T-helper 1 cell treated with Interleukin-12 subunit alpha and Interleukin-12 subunit beta and Interleukin-4 antibody, amounts not matched to agents 30 ng/mL and 1 ng/mL, for 36 hours (primary cell): ENCODE data around the gene ZIC2. TPM values are rescaled to one million over a fixed set of nuclear protein-coding genes. Genes with fewer than 3 reads are reported as not detected.

Source experiments
- intact Hi-C: fragments of 100-400 bp; cut with micrococcal nuclease; formaldehyde crosslinking; loops from one replicate; pipeline ENCODE4 v1.15.1; 2024
- total RNA-seq: library from RNA; stranded (reverse); gene quantifications from 2 replicates; pipeline ENCODE4 v1.2.3, GENCODE V29; 2022

The ZIC2 gene
- total RNA-seq, 1 donor from 2014 or later, result 2.1 TPM

DNA sequence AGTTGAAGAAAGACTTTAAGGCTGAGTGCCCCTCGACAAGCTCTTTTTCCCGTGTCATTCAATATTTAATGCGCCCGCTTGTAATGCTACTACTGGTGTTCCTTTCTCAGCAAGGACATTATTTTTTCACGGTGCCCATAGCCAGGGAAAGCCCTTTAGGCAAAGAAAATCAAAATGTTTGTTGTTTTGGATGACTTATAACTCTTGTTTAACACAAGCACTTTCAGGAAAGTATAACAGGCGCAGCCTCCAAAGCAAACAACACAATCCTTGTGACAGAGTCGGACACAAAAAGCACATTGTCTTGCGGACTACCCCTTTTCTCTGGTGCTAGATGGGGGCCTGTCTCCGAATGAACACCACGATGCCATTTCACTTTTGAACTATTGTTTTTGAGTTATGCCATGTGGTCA lies 22.5 kb upstream of the ZIC2 start:
- intact Hi-C loops, result loop anchor here (2.0 kb wide), 1 partner anchor 36 kb away; no protein-coding TSS in a partner anchor

DNA sequence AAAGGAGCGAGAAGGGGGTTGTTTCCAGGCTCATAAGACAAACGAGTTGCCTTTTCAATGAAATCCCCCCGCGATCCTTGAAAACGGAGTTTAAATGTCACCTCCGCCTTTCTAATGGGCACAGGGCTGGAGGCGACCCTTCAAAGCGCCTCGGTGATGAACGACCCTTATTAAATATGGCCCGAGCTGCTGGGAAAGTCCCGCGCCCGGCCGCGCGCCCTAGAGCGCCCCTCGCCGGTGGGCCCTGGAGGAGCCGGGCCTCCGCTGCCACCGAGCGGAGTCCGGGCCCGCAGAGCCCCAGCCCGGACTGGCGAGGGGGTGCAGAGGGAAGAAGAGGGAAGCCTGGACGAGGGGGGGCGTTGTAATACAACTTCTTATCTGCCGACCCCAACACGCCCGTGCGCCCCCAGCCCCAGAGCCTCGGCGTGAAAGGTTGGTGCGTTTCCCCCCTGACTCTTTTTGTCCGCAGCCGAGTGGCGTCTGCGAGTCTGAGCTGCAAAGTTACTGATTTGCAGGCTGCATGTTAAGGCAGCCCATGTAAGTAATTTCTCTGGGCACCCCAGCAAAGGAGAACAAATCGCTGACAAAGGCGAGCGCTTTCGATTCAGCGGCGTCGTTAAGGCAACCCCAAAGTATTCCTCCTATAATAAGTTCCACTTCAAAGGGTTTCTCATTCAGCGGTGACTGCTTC lies 21.9 kb upstream of the ZIC2 start:
- intact Hi-C loops, result loop anchor here (1.0 to 2.0 kb wide), 5 partner anchors 9 to 65 kb away; no protein-coding TSS in a partner anchor

DNA sequence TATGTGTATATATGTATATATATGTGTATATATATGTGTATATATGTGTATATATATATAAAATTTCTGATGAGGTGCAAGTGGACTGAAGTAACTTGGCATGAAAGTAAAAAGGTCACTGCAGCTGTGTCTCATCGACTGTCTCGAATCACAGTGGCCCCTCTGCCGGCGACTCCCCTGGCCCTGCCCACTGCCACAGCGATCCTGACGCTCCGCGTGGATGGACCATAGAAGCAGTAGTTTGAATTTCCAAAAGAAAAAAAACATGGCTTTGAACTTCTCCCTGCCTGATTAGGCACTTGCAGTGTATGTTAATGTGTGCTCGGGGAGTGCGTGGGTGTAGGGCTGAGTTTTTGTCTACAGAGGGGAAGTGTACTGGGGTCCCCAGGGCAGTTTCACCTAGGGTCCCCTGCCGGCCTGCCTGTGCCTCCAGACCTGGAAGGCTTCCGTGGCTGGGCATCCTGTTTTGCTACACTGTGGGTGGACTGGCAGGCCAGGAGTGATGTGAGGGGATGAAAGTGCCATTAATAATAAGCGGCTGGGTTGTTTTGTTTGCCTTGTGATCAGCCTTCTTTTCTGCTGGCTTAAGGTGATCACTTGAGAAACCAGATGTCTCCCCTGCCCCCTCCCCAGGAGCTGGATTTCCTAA lies 20.8 kb upstream of the ZIC2 start:
- intact Hi-C loops, result loop anchor here (1.0 to 2.0 kb wide), 4 partner anchors 8 to 66 kb away; no protein-coding TSS in a partner anchor

DNA sequence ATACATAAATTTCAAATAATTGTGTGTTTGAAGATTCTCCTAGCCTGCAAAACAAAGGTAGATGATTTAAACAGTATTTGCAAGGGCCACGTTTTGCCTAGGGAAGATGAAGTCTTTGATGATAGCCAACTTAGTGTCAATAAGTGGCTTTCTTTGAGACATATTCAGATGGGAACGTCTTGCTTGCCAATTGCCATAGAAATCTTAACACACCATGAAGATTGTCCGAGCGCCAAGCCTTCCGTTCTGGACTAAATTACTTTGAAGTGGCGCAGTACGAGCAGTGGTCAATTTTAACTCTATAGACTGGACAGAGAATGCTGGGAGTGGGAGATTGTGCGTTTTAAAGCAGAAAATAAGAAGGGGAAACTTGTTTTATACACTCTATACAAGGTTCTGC lies 19.9 kb upstream of the ZIC2 start:
- intact Hi-C loops, result loop anchor here (2.0 kb wide), 2 partner anchors 13 to 67 kb away; no protein-coding TSS in a partner anchor

DNA sequence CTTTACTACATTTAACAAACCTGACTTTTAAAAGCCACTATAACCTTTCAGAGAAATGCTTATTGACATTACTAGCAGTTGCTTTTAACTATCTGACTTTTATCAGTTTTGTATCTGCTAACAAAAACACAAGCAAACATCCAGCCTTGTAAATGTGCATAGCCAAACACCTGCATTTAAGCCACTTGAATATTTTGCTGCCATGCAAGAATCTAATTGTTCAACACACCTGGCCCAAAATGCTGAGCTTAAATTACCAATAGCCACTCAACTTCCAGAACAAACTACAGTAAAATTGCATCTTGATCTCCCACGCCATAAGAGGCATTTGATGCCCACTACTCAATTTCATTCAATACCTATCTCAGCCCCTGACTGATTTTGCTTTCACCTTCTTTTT lies 19.3 kb upstream of the ZIC2 start:
- intact Hi-C loops, result no loop called here

DNA sequence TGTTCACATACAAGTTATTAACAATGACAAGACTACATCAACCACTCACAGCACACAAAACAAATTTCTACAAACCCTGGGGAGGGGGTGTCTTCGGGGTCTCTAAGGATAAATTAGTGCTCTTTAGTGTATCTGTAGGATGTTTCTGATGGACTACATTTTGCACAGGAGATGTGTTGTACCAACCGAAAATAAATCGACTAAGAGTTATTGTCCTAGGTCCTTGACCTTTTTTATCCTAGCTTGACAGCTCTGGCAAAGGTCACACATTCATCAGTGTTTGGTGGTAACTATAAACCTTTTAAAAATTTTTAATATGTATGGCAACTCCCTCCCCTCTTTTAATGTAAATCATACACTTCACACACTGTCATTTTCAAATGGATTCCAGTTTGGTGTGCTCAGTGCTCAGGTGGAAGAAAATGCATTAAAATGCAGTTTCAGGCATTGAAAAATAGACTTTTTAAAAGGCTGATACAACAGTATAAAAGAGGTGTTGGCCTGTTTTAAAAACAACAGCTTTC lies 17.7 kb upstream of the ZIC2 start:
- intact Hi-C loops, result no loop called here

DNA sequence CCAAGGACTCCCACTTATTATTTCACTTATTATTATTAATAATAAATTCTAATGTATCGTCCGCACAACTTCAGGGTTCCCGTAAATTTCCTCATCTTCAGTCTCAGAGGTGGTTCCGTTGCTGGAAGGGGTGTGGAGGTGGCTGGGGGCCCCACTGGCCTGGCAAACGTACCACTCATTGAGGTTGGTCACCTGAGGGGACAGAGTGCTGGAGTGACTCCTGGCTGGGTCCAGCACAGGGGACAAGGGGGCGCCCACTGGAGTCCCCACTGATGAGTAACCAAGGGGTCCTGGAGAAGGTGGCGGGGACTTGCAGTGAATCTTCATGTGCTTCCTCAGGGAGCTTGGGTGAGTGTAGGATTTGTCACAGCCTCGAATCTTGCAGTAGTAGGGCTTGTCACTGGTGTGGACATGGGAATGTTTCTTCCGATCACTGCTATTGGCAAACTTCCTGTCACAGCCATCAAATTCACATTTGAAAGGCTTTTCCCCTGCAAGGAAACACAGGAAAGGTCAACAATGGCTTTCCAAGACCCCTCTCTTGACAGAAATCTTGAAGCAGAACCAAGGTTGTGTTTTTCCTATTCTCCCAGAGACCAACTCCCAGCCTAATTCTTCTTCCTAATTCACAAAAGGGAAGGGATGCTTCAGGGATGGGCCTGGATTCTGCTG lies 16.1 kb upstream of the ZIC2 start:
- intact Hi-C loops, result no loop called here

DNA sequence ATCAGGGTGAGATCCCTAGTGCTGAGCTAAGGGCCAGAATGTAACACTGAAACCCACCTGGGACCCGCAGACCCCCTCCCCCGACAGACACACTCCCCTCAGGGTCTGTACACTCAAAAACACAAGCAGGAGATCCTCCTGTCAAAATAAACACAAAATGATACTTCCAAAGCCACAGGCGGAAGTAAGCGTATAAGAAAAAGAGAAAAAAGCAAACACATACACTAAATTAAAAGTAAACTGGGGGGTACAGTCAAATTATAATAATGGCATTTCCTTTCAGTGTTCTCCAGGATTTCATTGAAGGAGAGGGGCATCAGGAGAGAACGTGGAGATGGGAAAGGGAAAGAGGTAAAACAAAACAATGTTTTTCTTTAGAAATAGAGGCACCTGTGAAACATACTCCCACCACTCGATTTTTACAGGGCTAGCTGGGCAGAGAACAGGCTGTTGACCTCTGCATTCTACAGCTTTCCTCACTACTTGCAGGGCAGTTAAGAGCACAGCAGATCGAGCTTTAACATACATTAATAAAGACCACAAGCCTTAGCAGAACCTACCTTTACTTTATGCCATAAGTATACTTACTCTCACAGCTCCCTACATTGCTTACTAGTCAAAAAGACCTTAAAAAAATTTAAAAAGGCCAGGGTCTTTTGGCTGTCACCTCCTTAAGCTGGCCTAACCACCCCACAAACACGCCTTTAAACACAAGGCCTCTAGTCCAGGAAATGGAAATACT lies 15.3 kb upstream of the ZIC2 start:
- intact Hi-C loops, result loop anchor here (2.0 kb wide), 1 partner anchor 309 kb away; no protein-coding TSS in a partner anchor

DNA sequence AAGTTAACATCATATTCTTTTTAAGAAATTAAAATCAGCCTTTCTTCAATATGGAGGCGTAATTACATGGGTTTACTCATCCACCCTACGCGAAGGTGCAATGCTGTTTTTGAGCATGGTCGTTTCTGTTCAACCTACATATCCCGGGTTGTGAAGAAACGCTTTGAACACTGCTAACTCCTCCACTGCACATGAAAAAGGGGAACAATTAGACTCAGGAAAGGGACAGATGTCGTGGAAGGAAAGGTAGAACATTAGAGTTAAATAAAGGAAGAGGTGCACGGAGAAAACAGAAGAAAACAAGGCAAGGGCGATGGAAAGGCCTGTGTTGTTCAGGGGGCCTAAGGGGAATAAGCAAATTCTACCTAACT lies 14.1 kb upstream of the ZIC2 start:
- intact Hi-C loops, result loop anchor here (2.0 kb wide), 1 partner anchor 311 kb away; no protein-coding TSS in a partner anchor

DNA sequence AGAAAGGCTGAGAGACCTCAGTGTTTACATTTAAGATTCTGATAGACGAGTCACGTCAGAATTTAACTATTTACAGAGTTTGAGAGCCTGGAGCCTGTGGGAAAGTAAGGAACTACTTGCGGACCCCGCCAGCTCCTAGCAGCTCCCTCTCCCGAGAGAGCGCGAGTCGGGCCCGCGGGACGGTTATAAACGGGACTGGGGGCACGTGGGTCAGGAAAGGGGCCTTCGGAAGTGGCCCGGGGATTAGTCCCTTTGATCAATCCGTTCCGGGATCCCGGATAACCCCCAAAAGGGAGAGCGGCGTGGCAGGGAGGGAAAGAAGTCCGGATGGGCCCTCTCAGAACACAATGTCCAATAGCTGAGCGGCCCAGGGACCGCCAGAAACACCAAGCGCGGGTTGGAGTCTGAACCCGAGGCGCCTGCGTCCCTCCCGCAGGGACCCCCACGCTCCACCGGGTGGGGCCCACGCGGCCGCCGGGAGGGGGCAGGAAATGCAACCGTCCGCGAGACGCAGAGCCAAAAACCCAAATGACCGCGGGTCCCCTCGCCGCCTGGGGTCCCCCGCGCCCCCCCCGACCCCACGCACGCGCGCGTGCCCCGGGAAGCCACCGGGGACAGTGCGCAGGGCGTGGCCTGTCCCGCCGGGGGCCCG lies 13.6 kb upstream of the ZIC2 start:
- intact Hi-C loops, result loop anchor here (1.0 to 2.0 kb wide), 2 partner anchors 8 to 311 kb away; no protein-coding TSS in a partner anchor

DNA sequence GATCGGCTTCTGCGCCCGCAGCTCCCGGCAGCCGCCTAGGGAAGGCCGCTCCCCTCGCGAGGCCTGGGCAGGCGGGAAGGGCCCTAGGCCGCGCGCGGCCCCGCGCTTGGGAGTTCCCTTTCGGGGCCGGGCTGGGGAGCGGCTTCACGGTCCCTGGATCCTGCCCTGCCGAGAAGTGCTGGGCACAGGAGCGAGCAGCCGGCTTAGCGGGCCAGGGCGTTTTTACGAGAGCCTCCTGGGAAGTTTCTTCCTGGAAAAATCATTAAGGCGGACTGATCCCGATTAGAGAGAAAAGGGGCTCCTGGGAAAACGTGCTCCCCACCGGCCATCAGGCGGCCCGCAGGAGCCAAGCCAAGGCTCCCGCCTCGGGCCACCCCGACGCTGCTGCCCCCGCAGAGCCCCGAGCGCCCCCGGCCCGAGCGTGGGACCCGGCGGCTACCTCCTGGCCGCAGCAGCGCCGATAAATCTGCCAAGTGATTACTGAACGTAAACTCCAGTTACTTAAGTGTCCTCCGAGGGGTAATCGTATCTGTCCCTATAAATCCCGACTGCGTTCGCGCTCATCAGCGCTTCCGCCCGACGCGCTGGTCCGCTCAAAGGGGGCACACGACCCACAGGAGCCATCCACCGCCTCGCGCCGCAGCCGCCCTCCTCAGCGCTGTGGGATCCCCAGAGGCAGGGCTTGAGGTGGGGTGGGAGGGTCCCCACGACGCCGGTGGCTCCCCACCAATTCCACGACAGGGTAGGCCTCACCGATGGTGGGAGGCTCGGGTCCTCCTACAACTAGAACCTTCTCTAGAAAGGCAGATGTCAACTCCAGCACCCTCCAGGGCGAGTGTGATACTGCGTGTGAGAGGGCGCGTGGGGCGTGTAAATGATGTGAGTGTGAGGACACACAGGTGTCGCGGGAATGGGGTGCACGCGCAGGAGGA lies 12.8 kb upstream of the ZIC2 start:
- intact Hi-C loops, result loop anchor here (1.0 kb wide), 1 partner anchor 8 kb away; no protein-coding TSS in a partner anchor

DNA sequence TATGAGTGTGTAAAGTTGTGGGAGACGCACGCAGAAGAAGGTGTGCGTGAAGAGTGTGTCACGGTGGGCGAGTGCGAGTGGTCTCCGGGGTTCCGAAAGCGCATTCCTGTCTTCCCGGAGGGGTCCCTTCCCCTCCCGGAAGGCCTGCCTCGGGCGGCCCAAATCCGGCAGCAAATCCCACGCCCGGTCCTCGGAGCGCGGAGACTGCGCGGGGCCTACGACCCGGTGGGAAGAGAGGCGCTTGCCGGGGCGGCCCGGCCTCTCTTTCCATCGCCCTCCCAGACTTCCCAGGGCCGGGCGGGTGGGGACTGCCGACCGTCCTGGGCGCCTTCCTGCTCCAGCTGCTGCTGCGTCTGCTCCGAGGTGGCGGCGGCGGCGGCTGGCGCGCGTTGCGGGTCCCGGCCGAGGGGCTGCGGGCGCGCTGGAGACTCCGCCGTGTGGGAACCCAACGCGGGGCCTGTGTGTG lies 12.1 kb upstream of the ZIC2 start:
- intact Hi-C loops, result no loop called here

DNA sequence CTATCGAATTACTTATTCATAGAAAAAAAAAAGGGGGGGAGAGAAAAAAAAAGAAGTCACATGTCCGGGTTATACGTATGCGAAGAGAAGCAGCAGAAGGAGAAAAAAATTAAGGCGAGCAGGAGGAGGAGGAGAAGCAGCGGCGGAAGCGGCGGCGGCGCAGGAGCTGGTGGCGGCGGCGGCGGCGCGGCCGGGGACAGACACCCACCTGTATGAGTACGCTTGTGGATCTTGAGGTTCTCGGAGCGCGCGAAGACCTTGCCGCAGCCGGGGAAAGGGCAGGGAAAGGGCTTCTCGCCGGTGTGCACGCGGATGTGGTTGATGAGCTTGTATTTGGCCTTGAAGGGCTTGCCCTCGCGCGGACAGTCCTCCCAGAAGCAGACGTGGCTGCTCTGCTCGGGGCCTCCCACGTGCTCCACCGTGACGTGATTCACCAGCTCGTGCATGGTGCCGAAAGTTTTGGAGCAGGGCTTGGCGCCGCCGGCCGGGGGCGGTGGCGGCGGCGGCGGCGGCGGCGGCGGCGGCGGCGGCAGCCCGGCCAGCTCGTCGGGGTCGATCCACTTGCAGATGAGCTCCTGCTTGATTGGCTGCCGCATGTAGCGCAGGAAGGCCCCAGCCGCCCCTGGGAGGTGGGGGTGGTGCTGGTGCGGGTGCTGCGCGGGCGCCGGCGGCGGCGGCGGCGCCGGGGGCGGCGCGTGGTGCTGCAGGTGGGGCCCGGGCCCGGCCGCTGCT lies 11.5 kb upstream of the ZIC2 start:
- intact Hi-C loops, result no loop called here

DNA sequence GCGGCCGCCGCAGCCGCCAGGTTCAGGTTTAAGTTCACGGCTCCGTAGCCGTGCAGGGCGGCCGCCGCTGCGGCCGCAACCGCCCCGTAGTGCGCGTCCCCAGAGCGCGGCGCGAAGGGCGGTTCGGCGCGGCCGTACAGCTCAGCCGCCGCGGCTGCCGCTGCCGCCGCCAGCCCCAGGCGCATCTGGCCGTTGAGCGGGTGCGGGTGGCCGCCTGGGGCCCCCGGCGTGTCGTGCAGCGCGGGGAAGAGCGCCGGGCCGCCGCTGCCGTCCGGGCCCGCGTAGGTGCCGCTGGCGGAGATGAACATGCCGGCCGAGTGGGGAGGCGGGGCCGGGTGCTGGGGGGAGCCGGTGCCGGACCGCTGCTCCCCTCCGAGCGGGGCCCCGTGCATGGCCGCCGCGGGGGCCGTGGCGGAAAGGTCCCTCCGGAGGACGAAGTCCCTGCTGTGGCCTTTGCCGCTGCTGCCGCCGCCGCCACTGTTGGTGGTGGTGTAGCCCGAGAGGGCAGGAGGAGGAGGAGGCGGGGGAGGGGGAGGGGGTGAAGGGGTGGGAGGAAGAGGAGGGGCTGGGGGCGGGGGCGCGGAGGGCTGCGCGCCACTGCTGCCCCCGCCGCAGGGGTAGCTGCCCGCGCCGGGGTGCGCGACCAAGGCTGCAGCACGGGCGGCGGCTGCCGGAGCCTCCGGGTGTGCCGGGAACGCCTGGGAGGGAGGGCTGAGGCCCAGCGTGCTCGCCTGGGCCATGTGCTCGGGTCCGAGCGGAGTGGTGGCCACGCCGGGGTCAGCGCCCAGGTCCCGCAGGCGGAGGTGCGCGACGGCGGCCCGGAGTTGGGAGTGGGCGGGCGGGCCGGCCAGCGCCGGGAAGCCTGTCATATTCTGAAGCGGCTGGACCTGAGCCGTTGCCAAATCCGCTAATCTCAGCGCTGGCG lies 10.7 kb upstream of the ZIC2 start:
- intact Hi-C loops, result no loop called here

DNA sequence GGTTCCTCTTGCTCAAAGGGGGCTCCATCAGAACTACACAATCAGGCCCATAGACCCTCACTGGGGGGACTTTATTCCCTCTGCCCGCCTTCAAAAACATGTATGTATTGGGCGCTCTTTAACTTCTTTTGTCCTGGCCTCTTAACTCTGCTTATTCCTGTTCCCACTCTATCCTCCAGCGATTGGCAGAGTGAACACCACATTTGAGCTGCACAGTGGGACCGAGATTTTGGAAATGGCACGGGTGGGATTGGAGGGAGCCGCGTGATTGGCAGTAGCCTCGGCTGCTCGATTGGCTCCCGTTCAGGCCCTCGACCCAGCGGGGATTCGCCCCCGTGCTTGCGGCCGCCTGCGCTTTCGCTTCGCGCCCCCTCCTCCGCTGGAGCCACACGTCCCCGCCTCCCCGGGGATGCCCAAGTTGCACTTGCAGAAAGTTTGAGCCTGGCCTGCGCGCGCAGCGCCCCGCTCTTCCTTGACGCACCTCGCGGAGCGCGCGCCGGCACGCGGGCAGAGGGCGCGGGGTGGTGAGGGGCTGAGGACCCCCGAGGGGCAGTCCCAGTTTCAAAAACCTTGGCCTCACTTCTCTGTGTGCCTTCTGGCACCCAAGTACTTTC lies 9.9 kb upstream of the ZIC2 start, which contains the start of gene ZIC5:
TSS of gene ZIC5 (minus strand) at position 192 of the 614 bp plus-strand sequence. CDS start at position 28, 164 bp downstream.
- intact Hi-C loops, result no loop called here

DNA sequence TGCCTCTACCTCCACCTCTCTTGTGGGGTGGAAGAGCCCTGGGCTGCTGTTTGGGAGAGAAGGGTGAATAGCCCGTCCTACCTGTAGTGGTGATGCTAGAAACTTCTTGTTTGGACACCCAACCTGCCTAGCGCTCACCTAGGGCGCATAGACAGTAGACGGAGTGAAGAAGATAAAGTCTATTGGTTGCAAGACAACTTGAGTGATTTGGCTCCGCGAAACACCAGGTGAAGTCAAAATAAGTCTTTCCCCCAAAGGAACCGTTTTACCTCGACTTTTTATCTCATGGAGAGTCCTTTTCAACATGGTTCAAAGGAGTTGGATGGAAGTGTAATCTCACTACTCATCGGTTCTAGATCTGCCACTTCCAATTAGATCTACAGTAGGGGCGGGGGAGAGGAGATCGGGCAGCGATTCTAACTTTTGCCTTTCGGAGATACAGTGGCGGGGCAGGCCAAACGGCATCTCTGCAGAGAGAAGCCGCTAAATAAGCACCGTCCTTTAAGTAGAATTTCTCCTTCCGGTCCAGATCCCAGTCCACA lies 9.3 kb upstream of the ZIC2 start:
- intact Hi-C loops, result no loop called here
